Osteoblast (primary cell): ENCODE measurements around the gene C9orf40. TPM values are rescaled to one million over a fixed set of nuclear protein-coding genes. Genes with fewer than 3 reads are reported as not detected.

Source experiments
- DNase-seq: peaks from one replicate; pipeline ENCODE4 v3.0.0; 2011; ENCODE audit warnings: low spot score, mixed read lengths; ENCODE audit not compliant: insufficient read length; ENCODE audit errors: missing footprints
- H2AFZ ChIP-seq: 2 replicates; pipeline ENCODE4 v1.6.0; 2011; ENCODE audit warnings: mild to moderate bottlenecking, low read length
- H3K27ac ChIP-seq: 2 replicates; pipeline ENCODE4 v1.5.1; 2011; ENCODE audit warnings: mild to moderate bottlenecking, low read depth, low read length, moderate library complexity
- H3K27me3 ChIP-seq: 2 replicates; pipeline ENCODE4 v1.6.0; 2012; ENCODE audit warnings: mild to moderate bottlenecking, control low read depth, inconsistent platforms, low read length, moderate library complexity; ENCODE audit not compliant: insufficient read depth
- H3K36me3 ChIP-seq: 2 replicates; pipeline ENCODE4 v1.5.1; 2011; ENCODE audit warnings: mild to moderate bottlenecking, low read length, control low read depth, moderate library complexity; ENCODE audit not compliant: insufficient read depth
- H3K4me1 ChIP-seq: 2 replicates; pipeline ENCODE4 v1.5.1; 2011; ENCODE audit warnings: mild to moderate bottlenecking, low read length, control low read depth, moderate library complexity; ENCODE audit not compliant: insufficient read depth
- H3K4me2 ChIP-seq: 2 replicates; pipeline ENCODE4 v1.6.0; 2011; ENCODE audit warnings: mild to moderate bottlenecking, low read length; ENCODE audit not compliant: insufficient read depth
- H3K4me3 ChIP-seq: fragments of 200-600 bp; sonication (generic); 3 replicates; pipeline ENCODE4 v1.5.1; 2012; ENCODE audit warnings: mild to moderate bottlenecking, low read length, inconsistent platforms; ENCODE audit not compliant: insufficient read depth
- H3K79me2 ChIP-seq: 2 replicates; pipeline ENCODE4 v1.6.0; 2012; ENCODE audit warnings: mild to moderate bottlenecking, low read length, control low read depth, inconsistent platforms; ENCODE audit not compliant: insufficient read depth
- H3K9me3 ChIP-seq: 2 replicates; pipeline ENCODE4 v1.5.1; 2011; ENCODE audit warnings: low read depth, low read length, control low read depth
- H4K20me1 ChIP-seq: 2 replicates; pipeline ENCODE4 v1.6.0; 2012; ENCODE audit warnings: mild to moderate bottlenecking, low read length, control low read depth; ENCODE audit not compliant: insufficient read depth
- CTCF ChIP-seq: IDR thresholded peaks from 2 replicates; pipeline ENCODE4 v1.5.1; 2011; ENCODE audit warnings: mild to moderate bottlenecking, low read depth, low read length, moderate library complexity; ENCODE audit errors: extremely low read depth
- total RNA-seq: library from RNA; depleted of rRNA; stranded (reverse); fragments of >200 nt; gene quantifications from 2 replicates; pipeline ENCODE4 v1.2.3, GENCODE V29; 2012

C9orf40 gene
- total RNA-seq = 2.9 and 3.8 TPM in 2 replicates

- no peaks in the 10 kb centered on the region for H3K9me3 ChIP-seq
- peak within 1 kb of the TSS; percentile 97 for H3K4me3 ChIP-seq
- peaks cover 6% of the 10 kb centered on the region for H3K4me1 ChIP-seq
- H3K79me2 ChIP-seq = peaks cover 15% of the 10 kb centered on the region
- peaks cover 3% of the 10 kb centered on the region for H4K20me1 ChIP-seq
- peak within 1 kb of the TSS; percentile 100 for H2AFZ ChIP-seq
- peak; percentile 96 for DNase-seq
- no peaks in the 10 kb centered on the region for H3K36me3 ChIP-seq
- H3K4me2 ChIP-seq = peak within 1 kb of the TSS; percentile 95
- peak; percentile 65 for TF ChIP-seq CTCF
- peak within 1 kb of the TSS; percentile 86 for H3K27ac ChIP-seq
- no peaks in the 10 kb centered on the region for H3K27me3 ChIP-seq
These were observed at the start of gene C9orf40 for GRCh38 chr9:74952201-74953151. Gene C9orf40 (minus strand): TSS chr9:74952912. CDS start chr9:74952611, 301 bp downstream.

GRCh38 chr9:75001719-75002421 lies 49.2 kb upstream of the C9orf40 start:
- Histone ChIP-seq H3K27ac (no peak overlapping the region), H3K4me2 (peak overlapping the region; percentile 58), H4K20me1 (no peaks in the 10 kb centered on the region), H3K4me1 (peaks cover 3% of the 10 kb centered on the region), H3K9me3 (no peaks in the 10 kb centered on the region), H2AFZ (peak overlapping the region; percentile 65), H3K36me3 (peaks cover 3% of the 10 kb centered on the region), H3K79me2 (no peaks in the 10 kb centered on the region), H3K4me3 (no peak overlapping the region), H3K27me3 (no peaks in the 10 kb centered on the region)
- peak; percentile 87 for DNase-seq
- TF ChIP-seq CTCF = peak; percentile 74

- no peak for TF ChIP-seq CTCF
- H3K9me3 ChIP-seq = no peaks in the 10 kb centered on the region
- H3K4me1 ChIP-seq = peaks cover 3% of the 10 kb centered on the region
- H3K4me2 ChIP-seq = no peak overlapping the region
- H3K4me3 ChIP-seq = no peak overlapping the region
- no peak overlapping the region for H3K27ac ChIP-seq
- no peak for DNase-seq
- no peak overlapping the region for H2AFZ ChIP-seq
- peaks cover 13% of the 10 kb centered on the region for H3K36me3 ChIP-seq
- H3K79me2 ChIP-seq = no peaks in the 10 kb centered on the region
- H4K20me1 ChIP-seq = no peaks in the 10 kb centered on the region
- H3K27me3 ChIP-seq = no peaks in the 10 kb centered on the region
These were observed 48.1 kb upstream of the C9orf40 start for GRCh38 chr9:75000835-75001234.

GRCh38 chr9:74985041-74985440 lies 32.3 kb upstream of the C9orf40 start:
- Histone ChIP-seq H3K4me3 (no peak overlapping the region), H3K4me1 (no peaks in the 10 kb centered on the region), H3K36me3 (no peaks in the 10 kb centered on the region), H3K4me2 (no peak overlapping the region), H3K79me2 (no peaks in the 10 kb centered on the region), H3K9me3 (no peaks in the 10 kb centered on the region), H3K27me3 (no peaks in the 10 kb centered on the region), H3K27ac (no peak overlapping the region), H2AFZ (no peak overlapping the region), H4K20me1 (no peaks in the 10 kb centered on the region)
- no peak for TF ChIP-seq CTCF
- DNase-seq = no peak
